Adipocyte (in vitro differentiated cells): Measurements from ENCODE around the gene GAS2.
A peak's percentile ranks its signal among the peaks of the same experiment; 100 is the strongest.

Experiments used
- DNase-seq: peaks from one replicate; pipeline ENCODE4 v3.0.0-alpha.2; 2015; ENCODE audit warnings: low read depth
- H3K27me3 ChIP-seq: replicated peaks from 2 replicates; pipeline ENCODE4 v1.7.0; 2013; ENCODE audit warnings: mild to moderate bottlenecking, low read length, moderate library complexity; ENCODE audit not compliant: control insufficient read depth, insufficient read depth
- H3K36me3 ChIP-seq: 2 replicates; pipeline ENCODE4 v1.7.0; 2013; ENCODE audit warnings: low read length, mild to moderate bottlenecking, moderate library complexity; ENCODE audit not compliant: control insufficient read depth, insufficient read depth, severe bottlenecking
- H3K4me1 ChIP-seq: 2 replicates; pipeline ENCODE4 v1.7.0; 2013; ENCODE audit warnings: mild to moderate bottlenecking, low read length, moderate library complexity; ENCODE audit not compliant: control insufficient read depth, insufficient read depth
- H3K4me3 ChIP-seq: 2 replicates; pipeline ENCODE4 v1.7.0; 2013; ENCODE audit warnings: mild to moderate bottlenecking, low read length, moderate library complexity
- H3K9ac ChIP-seq: 2 replicates; pipeline ENCODE4 v1.7.0; 2013; ENCODE audit warnings: mild to moderate bottlenecking, low read length, moderate library complexity
- H3K9me3 ChIP-seq: 2 replicates; pipeline ENCODE4 v1.7.0; 2013; ENCODE audit warnings: mild to moderate bottlenecking, low read length, moderate library complexity; ENCODE audit not compliant: control insufficient read depth

GAS2 gene

DNA sequence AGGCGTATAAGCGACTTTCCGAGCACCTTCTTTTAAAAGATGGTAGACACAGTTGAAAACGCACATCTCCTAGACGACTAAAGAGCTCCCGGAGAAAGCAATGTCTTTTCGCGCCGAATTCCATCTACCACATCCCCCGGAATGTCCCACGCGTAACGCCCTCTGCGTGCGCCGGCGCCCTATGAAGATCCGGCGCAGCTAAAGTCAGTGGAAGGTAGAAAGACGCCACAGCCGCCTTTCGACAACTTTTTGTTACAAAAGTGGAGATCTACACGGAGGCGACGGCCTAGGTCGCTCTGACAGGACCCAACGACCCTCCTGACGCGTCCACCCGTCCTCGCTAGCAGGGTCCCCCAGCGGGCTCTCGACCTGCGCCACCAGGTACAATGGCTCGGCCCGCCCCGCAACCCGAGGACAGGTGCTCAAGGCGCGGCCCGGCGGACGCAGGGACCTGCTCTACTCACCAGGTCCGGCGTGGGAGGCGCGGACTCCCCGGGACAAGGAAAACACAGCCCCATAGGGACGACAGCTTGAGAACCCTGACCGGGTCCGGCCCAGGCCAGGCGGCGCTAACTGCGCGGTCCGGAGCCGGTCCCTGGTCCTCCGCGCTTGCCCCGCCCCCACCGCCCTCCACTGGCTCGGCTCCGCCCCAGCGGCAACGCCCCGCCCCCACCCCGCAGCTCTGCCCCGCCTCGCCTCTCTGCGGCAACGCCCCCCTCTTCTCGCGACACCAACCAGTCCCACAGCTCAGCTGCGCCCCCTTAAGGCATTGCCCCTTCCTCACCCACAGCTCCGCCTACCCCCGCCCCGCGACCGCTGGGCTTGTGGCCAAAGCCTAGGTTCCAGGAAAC is 163.0 kb downstream of the GAS2 start, which contains the start of gene SVIP:
Gene SVIP (minus strand): TSS at position 571 of the 851 bp plus-strand sequence. CDS start 53 bp downstream, at position 518.
- peaks cover 5% of the 10 kb centered on the region for H3K4me1 ChIP-seq
- no peaks in the 10 kb centered on the region for H3K36me3 ChIP-seq
- no peaks in the 10 kb centered on the region for H3K27me3 ChIP-seq

GRCh38 chr11:22830082-22830414 is 163.6 kb downstream of the GAS2 start:
- DNase-seq = no peak
- no peaks in the 10 kb centered on the region for H3K36me3 ChIP-seq
- peak overlapping the region; percentile 95 for H3K4me3 ChIP-seq
- H3K9me3 ChIP-seq = no peaks in the 10 kb centered on the region
- peak overlapping the region; percentile 38 for H3K9ac ChIP-seq
- H3K27me3 ChIP-seq = no peaks in the 10 kb centered on the region
- H3K4me1 ChIP-seq = peaks cover 5% of the 10 kb centered on the region

More for the DNA sequence above, 163.0 kb downstream of the GAS2 start, which contains the start of gene SVIP:
- H3K9ac ChIP-seq = peak within 1 kb of the TSS; percentile 79
- H3K4me3 ChIP-seq = peak within 1 kb of the TSS; percentile 95
- no peaks in the 10 kb centered on the region for H3K9me3 ChIP-seq
- peak; percentile 94 for DNase-seq

- Histone ChIP-seq H3K9me3 (no peaks in the 10 kb centered on the region), H3K4me1 (peaks cover 5% of the 10 kb centered on the region), H3K4me3 (no peak overlapping the region), H3K36me3 (no peaks in the 10 kb centered on the region), H3K27me3 (no peaks in the 10 kb centered on the region), H3K9ac (no peak overlapping the region)
- no peak for DNase-seq
Observed at GRCh38 chr11:22832315-22833015, 166.1 kb downstream of the GAS2 start.

GRCh38 chr11:22846726-22847125 is 180.3 kb downstream of the GAS2 start:
- no peak for DNase-seq
- no peak overlapping the region for H3K9ac ChIP-seq
- H3K27me3 ChIP-seq = no peaks in the 10 kb centered on the region
- H3K9me3 ChIP-seq = no peaks in the 10 kb centered on the region
- H3K4me3 ChIP-seq = no peak overlapping the region
- no peaks in the 10 kb centered on the region for H3K36me3 ChIP-seq
- no peaks in the 10 kb centered on the region for H3K4me1 ChIP-seq

DNA sequence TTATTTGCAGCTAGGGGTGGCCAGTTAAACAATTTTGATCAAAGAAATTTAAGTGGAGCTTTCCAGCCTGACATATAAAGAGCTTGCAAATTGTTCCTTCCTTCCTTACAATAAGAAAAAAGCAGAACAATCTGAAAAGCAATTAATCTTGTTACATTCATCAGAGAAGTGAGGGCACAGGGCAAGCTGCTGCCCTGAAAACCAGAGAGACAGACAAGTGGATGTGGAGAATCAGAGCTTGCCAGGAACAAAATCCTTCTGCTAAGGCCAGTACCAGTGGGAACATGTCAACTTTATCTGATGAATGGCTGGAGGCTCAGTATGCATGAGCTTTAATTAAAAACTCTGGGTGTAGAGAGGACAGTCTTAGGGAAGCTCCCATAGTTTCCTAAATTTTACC is 185.1 kb downstream of the GAS2 start:
- DNase-seq = no peak
- Histone ChIP-seq H3K27me3 (no peaks in the 10 kb centered on the region), H3K36me3 (no peaks in the 10 kb centered on the region), H3K4me3 (no peak overlapping the region), H3K4me1 (no peaks in the 10 kb centered on the region), H3K9ac (no peak overlapping the region), H3K9me3 (no peaks in the 10 kb centered on the region)

GRCh38 chr11:22859756-22860155 is 193.3 kb downstream of the GAS2 start:
- no peaks in the 10 kb centered on the region for H3K4me1 ChIP-seq
- H3K27me3 ChIP-seq = no peaks in the 10 kb centered on the region
- H3K9me3 ChIP-seq = peaks cover 2% of the 10 kb centered on the region
- no peak overlapping the region for H3K4me3 ChIP-seq
- no peak overlapping the region for H3K9ac ChIP-seq
- DNase-seq = no peak
- no peaks in the 10 kb centered on the region for H3K36me3 ChIP-seq

GRCh38 chr11:22860241-22860640 is 193.8 kb downstream of the GAS2 start, which contains the start of gene CCDC179:
CCDC179 (minus strand) TSS chr11:22860474; CDS start chr11:22860421, 53 bp downstream.
- Histone ChIP-seq H3K9me3 (peaks cover 2% of the 10 kb centered on the region), H3K9ac (no peak within 1 kb of the TSS), H3K36me3 (no peaks in the 10 kb centered on the region), H3K27me3 (no peaks in the 10 kb centered on the region), H3K4me1 (no peaks in the 10 kb centered on the region), H3K4me3 (no peak within 1 kb of the TSS)
- DNase-seq = no peak
